M059J (cell line): ENCODE data around the gene CYSTM1. TPM values are rescaled to one million over a fixed set of nuclear protein-coding genes. Genes with fewer than 3 reads are reported as not detected.

ENCODE experiments used
- DNase-seq: peaks from one replicate; pipeline ENCODE4 v3.0.0-alpha.2; 2012; ENCODE audit warnings: low read depth
- total RNA-seq: library from RNA; depleted of rRNA; stranded (reverse); fragments of >200 nt; shearing (Covaris generic); gene quantifications from 2 replicates; pipeline ENCODE4 v1.2.3, GENCODE V29; 2014

The CYSTM1 gene
- total RNA-seq, 1 experiment from 2014 or later = 43.6 TPM

- no peak for DNase-seq
Measured at GRCh38 chr5:140256726-140257125, 81.7 kb downstream of the CYSTM1 start.

GRCh38 chr5:140258016-140258415, 83.0 kb downstream of the CYSTM1 start:
- no peak for DNase-seq

- no peak for DNase-seq
Measured at GRCh38 chr5:140258873-140259272, 83.9 kb downstream of the CYSTM1 start.

- DNase-seq = no peak
Measured at GRCh38 chr5:140259500-140259899, 84.5 kb downstream of the CYSTM1 start.

GRCh38 chr5:140260089-140260656, 85.2 kb downstream of the CYSTM1 start:
- DNase-seq = no peak

- peak; percentile 94 for DNase-seq
Measured at GRCh38 chr5:140261403-140262171, 86.6 kb downstream of the CYSTM1 start.

- DNase-seq = no peak
Measured at GRCh38 chr5:140262221-140262620, 87.2 kb downstream of the CYSTM1 start.

- no peak for DNase-seq
Measured at GRCh38 chr5:140262839-140263238, 87.9 kb downstream of the CYSTM1 start.

GRCh38 chr5:140265845-140266244, 90.9 kb downstream of the CYSTM1 start:
- no peak for DNase-seq

GRCh38 chr5:140266471-140267200, 91.6 kb downstream of the CYSTM1 start:
- DNase-seq = no peak

GRCh38 chr5:140267201-140267540, 92.2 kb downstream of the CYSTM1 start:
- DNase-seq = no peak

GRCh38 chr5:140267559-140268018, 92.6 kb downstream of the CYSTM1 start:
- DNase-seq = no peak

- DNase-seq = no peak
Measured at GRCh38 chr5:140270008-140270407, 95.0 kb downstream of the CYSTM1 start.

- DNase-seq = no peak
Measured at GRCh38 chr5:140273401-140273877, 98.5 kb downstream of the CYSTM1 start.

- DNase-seq = no peak
Measured at GRCh38 chr5:140275837-140276236, 100.8 kb downstream of the CYSTM1 start.

- DNase-seq = no peak
Measured at GRCh38 chr5:140282266-140282665, 107.3 kb downstream of the CYSTM1 start.

- DNase-seq = no peak
Measured at GRCh38 chr5:140284013-140284412, 109.0 kb downstream of the CYSTM1 start.

- no peak for DNase-seq
Measured at GRCh38 chr5:140286424-140286823, 111.4 kb downstream of the CYSTM1 start.

GRCh38 chr5:140287801-140288521, 113.0 kb downstream of the CYSTM1 start:
- DNase-seq = no peak

GRCh38 chr5:140292212-140293036, 117.4 kb downstream of the CYSTM1 start:
- DNase-seq = no peak
